Measurements from ENCODE around the gene SPINT4. TPM values are rescaled to one million over a fixed set of nuclear protein-coding genes. Genes with fewer than 3 reads are reported as not detected.
"Not testable (repeated sequence)": the region's sequence is repeated elsewhere in the genome, so short reads cannot be mapped to it uniquely, and the experiment has no call there.

Gene SPINT4
- polyA plus RNA-seq, 6 donors from 2014 or later: not detected

- ATAC-seq (ENCODE audit: low read depth in 2 of 2) (no peak), DNase-seq (no peak)
- Mint-ChIP-seq H3K27ac (no peak overlapping the region), H3K4me1 (no peaks in the 10 kb centered on the region), H3K4me3 (no peak overlapping the region), H3K27me3 (peaks cover 9 to 35% (median 24%) of the 10 kb centered on the region in 3 donors), H3K36me3 (peaks cover 12 to 17% of the 10 kb centered on the region in 2 donors), H3K9me3 (peaks cover 10 to 48% (median 24%) of the 10 kb centered on the region in 7 donors)
These were observed 13.4 kb downstream of the SPINT4 start for GRCh38 chr20:45735552-45735951.

- Mint-ChIP-seq H3K27ac (no peak overlapping the region), H3K4me1 (no peaks in the 10 kb centered on the region), H3K4me3 (no peak overlapping the region), H3K27me3 (peaks cover 7 to 34% (median 20%) of the 10 kb centered on the region in 3 donors), H3K36me3 (peaks cover 12 to 13% of the 10 kb centered on the region in 2 donors), H3K9me3 (peaks cover 8 to 44% (median 21%) of the 10 kb centered on the region in 7 donors)
- DNase-seq: no peak
- ATAC-seq (ENCODE audit: low read depth in 2 of 2): no peak
These were observed 13.8 kb downstream of the SPINT4 start for GRCh38 chr20:45735988-45736387.

DNA sequence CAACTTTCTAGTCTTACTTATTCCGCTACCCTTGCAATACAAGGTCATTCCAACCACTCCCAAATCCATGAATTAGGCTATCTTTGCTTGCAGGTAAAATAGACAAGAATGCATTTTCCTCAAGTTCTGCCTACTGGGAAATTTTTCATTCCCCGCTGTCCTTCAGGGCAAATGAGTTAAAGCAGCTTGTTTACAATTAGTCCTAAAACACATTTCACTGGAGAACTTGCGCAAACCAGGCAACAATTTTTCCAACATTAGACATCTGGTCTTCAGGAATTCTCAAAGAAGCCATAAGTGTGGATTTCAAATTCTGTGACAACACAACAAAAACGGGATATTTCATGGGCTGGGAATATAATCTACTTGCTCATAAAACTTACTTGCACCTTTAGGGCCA is 20.4 kb downstream of the SPINT4 start:
- DNase-seq: no peak
- ATAC-seq (ENCODE audit: low read depth in 2 of 2): no peak
- Mint-ChIP-seq H3K9me3 (peaks cover 0 to 4% (median 0%) of the 10 kb centered on the region in 7 donors), H3K4me1 (no peaks in the 10 kb centered on the region), H3K4me3 (no peak overlapping the region), H3K36me3 (no peaks in the 10 kb centered on the region), H3K27me3 (peaks cover 1 to 10% (median 9%) of the 10 kb centered on the region in 3 donors), H3K27ac (peak overlapping the region in 1 of 6 donors; percentile 55)

DNA sequence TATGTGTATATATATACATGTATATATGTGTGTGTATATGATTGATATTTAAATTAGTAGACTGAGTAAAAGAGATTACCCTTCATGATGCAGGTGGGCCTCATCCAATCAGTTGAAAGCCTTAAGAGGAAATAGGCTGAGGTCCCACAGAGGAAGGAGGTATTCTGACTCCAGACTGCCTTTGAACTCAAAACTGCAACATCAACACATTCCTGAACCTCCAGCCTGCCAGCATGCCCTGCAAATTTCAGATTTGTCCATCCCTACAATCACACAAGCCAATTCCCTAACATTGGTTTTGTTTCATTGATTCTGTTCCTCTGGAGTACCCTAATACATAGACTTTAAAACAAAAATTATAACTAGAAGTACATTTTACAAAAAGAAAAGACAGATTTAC is 22.9 kb downstream of the SPINT4 start:
- no peaks in the 10 kb centered on the region for H3K9me3 Mint-ChIP-seq
- DNase-seq: no peak
- peaks cover 10 to 19% (median 17%) of the 10 kb centered on the region in 3 donors for H3K27me3 Mint-ChIP-seq
- H3K4me3 Mint-ChIP-seq: no peak overlapping the region
- no peaks in the 10 kb centered on the region for H3K36me3 Mint-ChIP-seq
- H3K4me1 Mint-ChIP-seq: no peaks in the 10 kb centered on the region
- no peak overlapping the region for H3K27ac Mint-ChIP-seq
- no peak for ATAC-seq (ENCODE audit: low read depth in 2 of 2)

DNA sequence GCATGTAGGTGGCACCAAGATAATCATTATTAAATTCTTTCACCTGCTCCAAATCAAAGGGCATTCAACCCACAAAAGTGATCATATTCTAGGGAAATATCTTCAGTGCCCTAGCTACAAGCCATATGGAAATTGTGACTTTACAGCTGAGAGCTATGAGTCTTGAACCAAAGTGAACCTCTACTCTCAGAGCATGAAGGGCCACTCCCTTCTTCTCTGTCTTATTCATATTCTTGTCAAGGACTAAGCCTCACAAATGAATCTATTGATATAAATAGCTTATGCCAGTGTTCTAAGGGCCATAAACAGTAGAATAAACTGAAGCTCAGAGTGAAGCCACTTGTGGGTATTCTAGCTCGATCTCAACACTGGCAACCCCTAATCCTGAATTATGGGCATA is 29.6 kb downstream of the SPINT4 start:
- Mint-ChIP-seq H3K27me3 (peaks cover 10 to 31% (median 17%) of the 10 kb centered on the region in 3 donors), H3K4me1 (no peaks in the 10 kb centered on the region), H3K9me3 (peaks cover 0 to 15% (median 8%) of the 10 kb centered on the region in 7 donors), H3K27ac (no peak overlapping the region), H3K4me3 (no peak overlapping the region), H3K36me3 (peaks cover 7 to 8% of the 10 kb centered on the region in 2 donors)
- ATAC-seq (ENCODE audit: low read depth in 2 of 2) (no peak), DNase-seq (no peak)

GRCh38 chr20:45752746-45753145 is 30.6 kb downstream of the SPINT4 start:
- peaks cover 0 to 15% (median 8%) of the 10 kb centered on the region in 7 donors for H3K9me3 Mint-ChIP-seq
- H3K4me3 Mint-ChIP-seq: no peak overlapping the region
- peaks cover 7 to 31% (median 10%) of the 10 kb centered on the region in 3 donors for H3K27me3 Mint-ChIP-seq
- ATAC-seq (ENCODE audit: low read depth in 2 of 2) (no peak), DNase-seq (no peak)
- H3K4me1 Mint-ChIP-seq: no peaks in the 10 kb centered on the region
- H3K36me3 Mint-ChIP-seq: peaks cover 7 to 8% of the 10 kb centered on the region in 2 donors
- H3K27ac Mint-ChIP-seq: no peak overlapping the region

DNA sequence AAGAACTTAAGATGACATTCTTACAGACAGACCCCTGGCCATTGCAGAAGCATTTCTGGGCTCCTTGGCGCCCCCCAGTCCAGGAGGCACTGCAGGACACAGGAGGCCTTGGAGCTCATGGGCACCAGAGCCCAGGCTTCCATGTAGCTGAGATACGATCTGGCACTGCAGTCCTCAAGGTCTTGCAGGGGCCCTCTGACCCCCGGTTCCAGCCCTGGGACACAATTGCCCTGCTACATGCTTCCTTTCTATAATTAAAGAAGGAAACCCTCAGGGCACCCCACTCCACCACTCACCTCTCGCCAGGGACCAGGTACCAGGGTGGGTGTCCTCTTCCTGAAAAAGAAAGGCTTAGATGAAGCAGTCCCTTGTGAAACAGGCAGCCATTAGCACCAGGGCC is 35.9 kb downstream of the SPINT4 start:
- peaks cover 4 to 33% (median 16%) of the 10 kb centered on the region in 3 donors for H3K27me3 Mint-ChIP-seq
- H3K36me3 Mint-ChIP-seq: peaks cover 7 to 8% of the 10 kb centered on the region in 2 donors
- H3K4me1 Mint-ChIP-seq: no peaks in the 10 kb centered on the region
- ATAC-seq (ENCODE audit: low read depth in 2 of 2) (no peak), DNase-seq (no peak)
- no peak overlapping the region for H3K27ac Mint-ChIP-seq
- H3K9me3 Mint-ChIP-seq: peaks cover 0 to 15% (median 8%) of the 10 kb centered on the region in 7 donors
- no peak overlapping the region for H3K4me3 Mint-ChIP-seq

- not testable (repeated sequence) for ATAC-seq (ENCODE audit: low read depth in 2 of 2); H3K9me3 Mint-ChIP-seq; DNase-seq; H3K4me1 Mint-ChIP-seq; H3K36me3 Mint-ChIP-seq; H3K4me3 Mint-ChIP-seq; H3K27ac Mint-ChIP-seq
- H3K27me3 Mint-ChIP-seq: peaks cover 4 to 27% (median 16%) of the 10 kb centered on the region in 3 donors
These were observed 37.8 kb downstream of the SPINT4 start for GRCh38 chr20:45759921-45760320.

GRCh38 chr20:45761966-45762365 is 39.8 kb downstream of the SPINT4 start:
- H3K27ac Mint-ChIP-seq; H3K4me3 Mint-ChIP-seq; H3K36me3 Mint-ChIP-seq; H3K9me3 Mint-ChIP-seq; H3K4me1 Mint-ChIP-seq; ATAC-seq (ENCODE audit: low read depth in 2 of 2); DNase-seq: not testable (repeated sequence)
- peaks cover 4 to 21% (median 16%) of the 10 kb centered on the region in 3 donors for H3K27me3 Mint-ChIP-seq

GRCh38 chr20:45764618-45765282 is 42.6 kb downstream of the SPINT4 start:
- DNase-seq; H3K4me3 Mint-ChIP-seq; H3K4me1 Mint-ChIP-seq; H3K36me3 Mint-ChIP-seq; ATAC-seq (ENCODE audit: low read depth in 2 of 2); H3K9me3 Mint-ChIP-seq: not testable (repeated sequence)
- Mint-ChIP-seq H3K27ac (peak overlapping the region in 1 of 6 donors; percentile 5), H3K27me3 (peaks cover 4 to 17% (median 16%) of the 10 kb centered on the region in 3 donors)

GRCh38 chr20:45765307-45765875 is 43.2 kb downstream of the SPINT4 start:
- Mint-ChIP-seq H3K27me3 (peaks cover 4 to 11% (median 10%) of the 10 kb centered on the region in 3 donors), H3K4me3 (no peak overlapping the region), H3K36me3 (no peaks in the 10 kb centered on the region), H3K27ac (peak overlapping the region in 1 of 6 donors; percentile 5), H3K4me1 (peaks cover 4 to 6% (median 5%) of the 10 kb centered on the region in 3 donors), H3K9me3 (no peaks in the 10 kb centered on the region)
- DNase-seq (no peak), ATAC-seq (ENCODE audit: low read depth in 2 of 2) (no peak)

DNA sequence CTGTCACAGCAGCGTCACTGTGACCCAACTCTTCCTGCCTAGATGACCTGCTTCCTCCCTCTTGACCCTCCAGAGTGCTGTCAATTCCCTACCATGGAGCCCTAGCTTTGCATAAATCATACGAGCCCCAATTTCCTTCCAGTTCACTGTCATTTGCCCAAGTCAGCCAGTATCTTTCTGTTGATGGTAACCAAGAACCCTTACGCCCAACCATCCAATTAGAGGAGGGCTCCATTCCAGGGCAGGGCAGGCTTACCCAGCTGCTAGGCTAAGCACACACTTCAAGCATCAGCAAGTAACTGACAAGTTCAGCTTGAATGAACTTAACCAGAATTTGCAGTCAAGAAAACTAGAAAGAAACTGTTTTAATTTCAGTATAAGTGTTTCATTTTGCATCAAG is 43.8 kb downstream of the SPINT4 start:
- Mint-ChIP-seq H3K36me3 (no peaks in the 10 kb centered on the region), H3K4me3 (no peak overlapping the region), H3K9me3 (no peaks in the 10 kb centered on the region), H3K27ac (peak overlapping the region in 2 of 6 donors; percentile 10 to 13), H3K27me3 (peaks cover under 1 to 5% (median 4%) of the 10 kb centered on the region in 3 donors), H3K4me1 (peaks cover 5 to 7% (median 6%) of the 10 kb centered on the region in 3 donors)
- no peak for DNase-seq
- peak in 1 of 2 donors; percentile 44 for ATAC-seq (ENCODE audit: low read depth in 2 of 2)

- no peak for ATAC-seq (ENCODE audit: low read depth in 2 of 2)
- no peak overlapping the region for H3K4me3 Mint-ChIP-seq
- H3K27me3 Mint-ChIP-seq: peaks cover 0 to 6% (median 5%) of the 10 kb centered on the region in 3 donors
- no peak overlapping the region for H3K27ac Mint-ChIP-seq
- DNase-seq: no peak
- no peaks in the 10 kb centered on the region for H3K9me3 Mint-ChIP-seq
- H3K36me3 Mint-ChIP-seq: no peaks in the 10 kb centered on the region
- H3K4me1 Mint-ChIP-seq: peaks cover 6 to 12% (median 9%) of the 10 kb centered on the region in 3 donors
These were observed 46.3 kb downstream of the SPINT4 start for GRCh38 chr20:45768479-45768878.

GRCh38 chr20:45771182-45771759 is 49.1 kb downstream of the SPINT4 start:
- DNase-seq (peak; percentile 75), ATAC-seq (ENCODE audit: low read depth in 2 of 2) (peak; percentile 66 to 72)
- no peak overlapping the region for H3K4me3 Mint-ChIP-seq
- no peaks in the 10 kb centered on the region for H3K9me3 Mint-ChIP-seq
- H3K27me3 Mint-ChIP-seq: peaks cover 10 to 27% (median 27%) of the 10 kb centered on the region in 3 donors
- H3K4me1 Mint-ChIP-seq: peaks cover 0 to 7% (median 5%) of the 10 kb centered on the region in 3 donors
- H3K27ac Mint-ChIP-seq: peak overlapping the region in 1 of 6 donors; percentile 83
- H3K36me3 Mint-ChIP-seq: no peaks in the 10 kb centered on the region
